GM19467 (cell line): Measurements from ENCODE around the gene MICAL3.

ENCODE experiments used
- ATAC-seq: cut with Tn5 transposase; IDR thresholded peaks from one replicate; pipeline ENCODE4 v1.9.1; 2021; ENCODE audit warnings: mild to moderate bottlenecking, moderate library complexity; ENCODE audit not compliant: unreplicated experiment

Gene MICAL3

GRCh38 chr22:17874231-17874905, 150.0 kb downstream of the MICAL3 start:
- ATAC-seq = no peak

DNA sequence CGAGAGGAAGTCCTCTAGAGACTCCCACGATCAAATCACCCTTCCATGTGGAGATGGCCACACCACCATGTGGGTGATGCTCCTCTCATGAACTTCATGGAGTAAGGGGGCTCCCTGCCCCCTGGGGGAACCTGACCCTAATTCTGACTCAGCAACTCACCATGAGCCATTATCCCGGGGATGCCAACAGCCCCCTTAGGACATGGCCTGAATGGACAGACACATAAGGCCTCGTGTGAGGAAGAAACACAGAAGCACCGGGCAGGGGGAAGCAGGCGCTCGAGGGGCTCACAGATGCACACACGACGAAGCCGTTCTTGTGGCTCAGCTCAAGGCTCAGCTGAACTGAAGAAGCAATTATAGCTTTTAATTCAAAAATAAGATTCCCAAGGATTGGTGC, 150.6 kb downstream of the MICAL3 start:
- no peak for ATAC-seq

DNA sequence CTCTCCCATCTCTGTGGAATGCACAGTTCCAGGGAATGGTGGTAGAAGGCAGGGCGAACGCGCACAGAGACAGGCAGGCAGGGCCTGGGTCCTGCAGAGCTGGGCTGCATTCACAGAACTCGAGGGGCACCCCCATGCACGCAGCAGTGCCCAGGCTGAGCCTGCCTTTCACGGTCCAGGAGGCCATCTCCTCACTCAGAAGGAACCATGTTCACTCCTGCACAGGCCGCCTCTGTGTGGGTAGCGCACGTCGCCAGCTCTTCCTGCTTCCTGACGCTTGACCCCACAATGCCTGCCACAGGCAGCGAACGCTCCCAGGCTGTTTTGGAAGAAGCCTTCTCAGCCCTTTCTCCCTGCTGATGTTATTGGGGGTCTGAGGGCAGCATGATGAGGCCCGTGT, 151.2 kb downstream of the MICAL3 start:
- no peak for ATAC-seq

DNA sequence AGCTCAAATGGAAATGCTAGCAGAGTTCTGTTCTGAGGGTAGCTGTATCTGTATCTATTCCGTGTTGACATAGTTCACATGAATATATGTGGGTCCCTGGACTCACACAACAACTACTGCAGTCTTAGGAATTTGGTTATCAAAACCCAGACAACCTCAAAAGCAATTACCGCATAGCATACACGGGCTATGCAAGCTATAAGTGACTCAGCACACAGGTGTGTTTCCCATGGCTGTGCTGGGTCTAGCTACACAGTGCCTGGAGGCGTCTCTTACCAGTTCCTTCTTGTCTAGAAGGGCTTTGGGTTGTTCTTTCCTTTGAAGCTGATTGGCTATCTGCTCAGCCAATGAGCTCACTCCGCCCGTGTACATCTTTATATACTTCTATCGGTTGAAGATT, 151.9 kb downstream of the MICAL3 start:
- ATAC-seq = no peak

- ATAC-seq = no peak
Measured at GRCh38 chr22:17871726-17872458, 152.5 kb downstream of the MICAL3 start.

DNA sequence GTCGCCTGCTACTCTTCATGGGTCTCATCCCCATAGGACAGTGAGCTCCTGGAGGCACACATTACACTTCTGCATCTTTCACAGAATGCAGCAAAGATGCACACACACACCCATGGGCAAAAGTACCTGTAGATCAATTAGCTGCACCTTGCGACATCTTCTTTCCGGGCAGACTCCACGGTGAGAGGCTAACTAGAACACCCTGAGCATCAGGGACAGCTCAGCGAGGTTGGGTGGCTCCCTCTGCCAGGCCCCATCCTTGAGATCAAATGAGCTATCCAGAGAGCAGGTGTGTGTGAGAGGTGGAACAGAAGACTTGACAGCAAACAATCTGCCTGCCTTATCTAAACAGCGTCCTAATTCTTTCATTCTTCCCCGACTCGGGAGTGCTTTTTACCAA, 154.0 kb downstream of the MICAL3 start:
- ATAC-seq = no peak

- ATAC-seq = no peak
Measured at GRCh38 chr22:17869285-17870096, 154.9 kb downstream of the MICAL3 start.

- no peak for ATAC-seq
Measured at GRCh38 chr22:17868771-17869170, 155.6 kb downstream of the MICAL3 start.

- ATAC-seq = no peak
Measured at GRCh38 chr22:17867160-17867785, 157.1 kb downstream of the MICAL3 start.

- ATAC-seq = no peak
Measured at GRCh38 chr22:17866621-17867020, 157.7 kb downstream of the MICAL3 start.

DNA sequence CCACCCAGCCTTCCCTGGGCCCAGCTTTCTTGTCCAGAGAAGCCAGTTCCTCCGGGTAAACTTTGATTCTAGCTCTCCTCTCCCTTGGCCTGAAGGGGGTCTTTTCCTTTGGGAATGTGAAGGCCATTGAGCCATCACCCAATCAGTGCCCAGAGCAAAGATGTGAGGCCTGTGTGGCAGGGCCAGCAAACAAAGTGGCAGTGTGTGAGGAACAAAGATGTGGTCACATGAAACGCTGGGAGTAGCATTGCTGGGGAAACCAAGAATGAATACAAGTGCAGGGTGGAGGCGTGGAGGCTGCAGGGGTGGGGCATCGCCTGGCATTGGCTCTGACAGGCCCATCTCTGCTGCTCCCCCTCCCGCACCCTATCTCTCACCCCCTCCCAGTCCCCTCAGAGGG, 158.2 kb downstream of the MICAL3 start:
- ATAC-seq = no peak

DNA sequence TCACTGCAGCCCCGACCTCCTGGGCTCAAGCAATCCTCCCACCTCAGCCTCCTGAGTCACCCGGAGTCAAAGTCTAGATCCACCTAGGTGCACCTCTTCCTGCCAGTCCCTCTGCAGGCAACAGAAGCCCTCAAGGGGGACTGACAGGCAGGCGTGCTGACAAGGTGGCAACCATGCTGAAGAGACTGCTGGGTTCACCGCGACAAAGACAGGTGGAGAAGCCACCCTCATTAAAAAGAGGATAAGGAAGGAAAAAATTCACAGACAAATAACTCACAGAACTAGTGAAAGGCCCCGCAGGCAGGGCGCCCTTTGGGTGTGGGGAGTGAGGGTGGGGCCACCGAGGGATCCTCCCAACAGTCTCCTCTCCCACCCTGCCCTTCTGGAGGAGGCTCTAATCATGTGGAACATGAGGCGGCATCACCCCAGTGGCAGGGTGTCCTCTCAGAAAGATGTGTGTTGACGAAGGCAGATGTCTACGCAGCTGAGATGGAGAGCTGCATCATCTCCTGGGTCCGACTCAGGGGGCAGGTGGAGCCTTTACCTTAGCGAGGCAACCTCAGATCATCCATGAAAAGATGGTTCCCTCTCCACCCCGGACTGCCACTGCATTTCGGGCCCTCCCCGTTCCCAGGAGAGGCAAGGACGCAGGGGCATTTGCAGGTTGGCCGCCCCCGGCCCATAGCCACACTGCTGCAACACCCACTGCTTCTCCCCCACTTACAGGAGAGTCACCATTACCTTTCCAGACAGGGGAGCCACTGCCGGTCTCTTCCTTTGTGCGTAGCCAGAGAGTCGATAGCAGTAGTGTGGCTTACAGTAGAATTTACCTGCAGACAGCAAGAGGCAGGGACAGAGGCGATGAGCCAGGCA, 158.9 kb downstream of the MICAL3 start:
- no peak for ATAC-seq

DNA sequence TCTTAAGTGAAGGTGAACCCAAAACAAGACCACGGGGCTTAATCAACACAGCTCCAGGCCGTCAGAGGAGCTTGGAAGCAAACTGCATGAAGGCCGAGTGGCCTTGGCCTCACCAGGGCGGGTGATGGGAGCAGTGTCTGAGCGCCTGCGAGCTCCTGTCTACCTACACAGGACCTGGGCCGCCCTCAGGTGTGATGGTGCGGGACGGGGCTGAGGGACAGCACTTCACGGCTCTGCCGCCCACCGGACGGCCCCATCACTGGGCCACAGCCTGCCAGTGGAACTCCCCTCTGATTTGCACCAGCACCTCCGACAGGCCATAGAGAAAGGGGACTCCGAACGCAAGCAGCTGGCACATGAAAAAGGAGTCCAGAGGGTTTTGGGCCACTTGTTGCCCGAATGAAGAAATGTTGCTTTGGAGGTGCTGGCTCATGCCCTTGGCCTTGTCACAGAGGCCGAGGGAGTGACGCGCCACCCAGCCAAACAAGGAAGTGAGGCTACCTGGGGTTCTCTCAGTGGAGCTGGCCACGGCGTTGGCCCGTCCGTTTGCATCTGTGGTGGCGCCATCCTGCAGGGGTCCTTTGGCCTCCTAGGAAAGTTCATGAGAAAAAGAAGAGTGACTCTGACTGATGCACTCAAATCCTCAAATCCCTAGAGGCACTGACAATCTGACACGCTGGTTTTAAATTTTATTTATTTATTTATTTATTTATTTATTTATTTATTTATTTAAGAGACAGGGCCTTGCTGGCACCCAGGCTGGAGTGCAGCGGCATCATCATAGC, 159.8 kb downstream of the MICAL3 start:
- ATAC-seq = no peak

GRCh38 chr22:17862646-17863181, 161.6 kb downstream of the MICAL3 start:
- ATAC-seq = no peak

- no peak for ATAC-seq
Measured at GRCh38 chr22:17861909-17862308, 162.5 kb downstream of the MICAL3 start.

GRCh38 chr22:17860220-17860965, 164.0 kb downstream of the MICAL3 start:
- ATAC-seq = no peak

GRCh38 chr22:17858033-17858432, 166.3 kb downstream of the MICAL3 start:
- ATAC-seq = no peak

DNA sequence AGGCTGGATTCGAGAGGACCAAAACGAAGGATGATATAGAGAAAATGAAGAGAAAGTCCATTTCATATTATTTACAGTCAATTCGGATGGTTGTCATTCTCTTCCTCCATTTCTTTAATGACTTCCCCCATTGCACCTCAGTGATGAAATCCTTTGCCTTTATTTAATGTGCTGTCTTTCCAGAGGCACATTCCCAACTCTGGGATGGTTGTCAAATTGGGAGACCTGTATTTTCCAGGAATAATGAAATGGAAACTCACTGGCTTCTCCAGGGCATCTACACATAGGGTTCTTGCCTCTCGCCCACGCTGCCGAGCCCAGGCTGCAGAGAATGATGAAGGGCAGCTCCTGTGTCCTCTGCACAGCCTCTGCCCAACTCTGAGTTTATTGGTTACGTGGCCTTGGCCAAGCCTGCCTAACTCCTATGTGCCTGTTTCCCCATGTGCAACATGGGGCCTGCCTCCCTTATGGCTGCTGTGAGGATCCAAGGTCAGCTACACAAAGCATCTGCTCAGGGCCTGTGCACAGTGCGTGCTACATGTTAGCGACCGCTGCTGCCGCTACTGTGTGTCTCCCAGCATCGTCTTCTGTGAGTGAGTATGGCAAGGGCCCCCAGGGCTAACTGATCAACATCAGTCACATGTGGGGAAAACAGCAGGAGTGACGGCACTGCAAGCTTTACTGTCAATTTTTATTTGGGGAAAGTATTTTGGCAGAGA, 168.6 kb downstream of the MICAL3 start:
- no peak for ATAC-seq
